Astrocyte (in vitro differentiated cells and primary cell): ENCODE measurements around the gene SETD1A.

Experiments used
- EZH2 ChIP-seq: IDR thresholded peaks from 2 replicates; pipeline ENCODE4 v1.6.1; 2012; ENCODE audit warnings: mild to moderate bottlenecking, low read length, inconsistent platforms; ENCODE audit not compliant: insufficient read depth
- TF ChIP-seq, protein P1 (sequence below): IDR thresholded peaks from 2 replicates; pipeline ENCODE4 v1.5.1; 2011; ENCODE audit warnings: low read depth, mild to moderate bottlenecking, inconsistent platforms, low read length, moderate library complexity; ENCODE audit not compliant: insufficient read depth

- TF ChIP-seq, protein P1, sequence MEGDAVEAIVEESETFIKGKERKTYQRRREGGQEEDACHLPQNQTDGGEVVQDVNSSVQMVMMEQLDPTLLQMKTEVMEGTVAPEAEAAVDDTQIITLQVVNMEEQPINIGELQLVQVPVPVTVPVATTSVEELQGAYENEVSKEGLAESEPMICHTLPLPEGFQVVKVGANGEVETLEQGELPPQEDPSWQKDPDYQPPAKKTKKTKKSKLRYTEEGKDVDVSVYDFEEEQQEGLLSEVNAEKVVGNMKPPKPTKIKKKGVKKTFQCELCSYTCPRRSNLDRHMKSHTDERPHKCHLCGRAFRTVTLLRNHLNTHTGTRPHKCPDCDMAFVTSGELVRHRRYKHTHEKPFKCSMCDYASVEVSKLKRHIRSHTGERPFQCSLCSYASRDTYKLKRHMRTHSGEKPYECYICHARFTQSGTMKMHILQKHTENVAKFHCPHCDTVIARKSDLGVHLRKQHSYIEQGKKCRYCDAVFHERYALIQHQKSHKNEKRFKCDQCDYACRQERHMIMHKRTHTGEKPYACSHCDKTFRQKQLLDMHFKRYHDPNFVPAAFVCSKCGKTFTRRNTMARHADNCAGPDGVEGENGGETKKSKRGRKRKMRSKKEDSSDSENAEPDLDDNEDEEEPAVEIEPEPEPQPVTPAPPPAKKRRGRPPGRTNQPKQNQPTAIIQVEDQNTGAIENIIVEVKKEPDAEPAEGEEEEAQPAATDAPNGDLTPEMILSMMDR: no peak
- TF ChIP-seq EZH2: no peak
Measured at GRCh38 chr16:30965436-30965835, 7.9 kb downstream of the SETD1A start.
